PFSK-1 (cell line): ENCODE measurements around the gene PPM1B.

Source experiments
- FOXP2 ChIP-seq: optimal IDR thresholded peaks from 2 replicates; pipeline ENCODE3; 2011; ENCODE audit warnings: borderline replicate concordance, control low read depth, inconsistent platforms; ENCODE audit not compliant: insufficient read depth; ENCODE audit errors: extremely low read length, extremely low read depth
- POLR2AphosphoS5 ChIP-seq: IDR thresholded peaks from 2 replicates; pipeline ENCODE4 v1.6.1; 2012; ENCODE audit warnings: low read depth, mild to moderate bottlenecking, control low read depth, low read length, moderate library complexity
- REST ChIP-seq, 2 experiments: IDR thresholded peaks; 2 replicates each; pipeline versions ENCODE4 v1.6.1 to v1.8.0; 2011 to 2012; ENCODE audit warnings: low read depth in 2 of 2, low read length in 2 of 2, control low read depth in 1 of 2, inconsistent platforms in 1 of 2, mild to moderate bottlenecking in 1 of 2, moderate library complexity in 1 of 2; ENCODE audit not compliant: insufficient read depth in 1 of 2
- SIN3A ChIP-seq: IDR thresholded peaks from 2 replicates; pipeline ENCODE4 v1.6.1; 2012; ENCODE audit warnings: mild to moderate bottlenecking, low read length, moderate library complexity, borderline replicate concordance; ENCODE audit not compliant: insufficient read depth
- TAF1 ChIP-seq: IDR thresholded peaks from 2 replicates; pipeline ENCODE4 v1.6.1; 2012; ENCODE audit warnings: low read length, control low read depth, borderline replicate concordance; ENCODE audit not compliant: insufficient read depth

- TF ChIP-seq TAF1, result no peak
- no peak for TF ChIP-seq POLR2AphosphoS5
- no peak for TF ChIP-seq REST (IDR thresholded peaks at IDR 0.05; ENCODE audit: insufficient read depth in 1 of 2, low read depth in 2 of 2, low read length in 2 of 2)
- TF ChIP-seq SIN3A, result no peak
- TF ChIP-seq FOXP2, result no peak
Measured at GRCh38 chr2:44163777-44164176, 4.9 kb upstream of the PPM1B start.
